Measurements from ENCODE around the gene GPD2.

- no peak for TF ChIP-seq POLR2A (IDR thresholded peaks at IDR 0.05)
- no peak for TF ChIP-seq CTCF (IDR thresholded peaks at IDR 0.05)
These were observed 40.6 kb downstream of the GPD2 start for GRCh38 chr2:156476850-156477206.
